Neural cell (in vitro differentiated cells): ENCODE results near the gene PDE4A.
A peak's percentile ranks its signal among the peaks of the same experiment; 100 is the strongest.

ENCODE experiments used
- CTCF ChIP-seq: fragments of 450-650 bp; IDR thresholded peaks from 2 replicates; pipeline ENCODE4 v1.5.1; 2014; ENCODE audit warnings: antibody characterized with exemption, mild to moderate bottlenecking, moderate library complexity; ENCODE audit not compliant: poor library complexity, severe bottlenecking
- EP300 ChIP-seq: fragments of 450-650 bp; conservative IDR thresholded peaks from 2 replicates; pipeline ENCODE4 v1.6.1; 2014; ENCODE audit warnings: antibody characterized with exemption, mild to moderate bottlenecking, moderate library complexity; ENCODE audit not compliant: poor library complexity, severe bottlenecking
- EZH2 ChIP-seq: fragments of 200-600, 300-800 bp; shearing (Covaris generic), sonication (generic); IDR thresholded peaks from 2 replicates; pipeline ENCODE4 v1.6.1; 2014; ENCODE audit warnings: antibody characterized with exemption, low read length, borderline replicate concordance, mild to moderate bottlenecking; ENCODE audit not compliant: insufficient read depth, poor library complexity, severe bottlenecking
- MXI1 ChIP-seq: fragments of 450-650 bp; conservative IDR thresholded peaks from 2 replicates; pipeline ENCODE4 v1.6.1; 2014; ENCODE audit warnings: antibody characterized with exemption, mild to moderate bottlenecking; ENCODE audit not compliant: poor library complexity, severe bottlenecking
- POLR2AphosphoS5 ChIP-seq: IDR thresholded peaks from 2 replicates; pipeline ENCODE4 v1.6.1; 2012
- REST ChIP-seq: IDR thresholded peaks from 2 replicates; pipeline ENCODE4 v1.6.1; 2012; ENCODE audit warnings: borderline replicate concordance
- TAF1 ChIP-seq: IDR thresholded peaks from 2 replicates; pipeline ENCODE4 v1.6.1; 2012; ENCODE audit warnings: low read depth

DNA sequence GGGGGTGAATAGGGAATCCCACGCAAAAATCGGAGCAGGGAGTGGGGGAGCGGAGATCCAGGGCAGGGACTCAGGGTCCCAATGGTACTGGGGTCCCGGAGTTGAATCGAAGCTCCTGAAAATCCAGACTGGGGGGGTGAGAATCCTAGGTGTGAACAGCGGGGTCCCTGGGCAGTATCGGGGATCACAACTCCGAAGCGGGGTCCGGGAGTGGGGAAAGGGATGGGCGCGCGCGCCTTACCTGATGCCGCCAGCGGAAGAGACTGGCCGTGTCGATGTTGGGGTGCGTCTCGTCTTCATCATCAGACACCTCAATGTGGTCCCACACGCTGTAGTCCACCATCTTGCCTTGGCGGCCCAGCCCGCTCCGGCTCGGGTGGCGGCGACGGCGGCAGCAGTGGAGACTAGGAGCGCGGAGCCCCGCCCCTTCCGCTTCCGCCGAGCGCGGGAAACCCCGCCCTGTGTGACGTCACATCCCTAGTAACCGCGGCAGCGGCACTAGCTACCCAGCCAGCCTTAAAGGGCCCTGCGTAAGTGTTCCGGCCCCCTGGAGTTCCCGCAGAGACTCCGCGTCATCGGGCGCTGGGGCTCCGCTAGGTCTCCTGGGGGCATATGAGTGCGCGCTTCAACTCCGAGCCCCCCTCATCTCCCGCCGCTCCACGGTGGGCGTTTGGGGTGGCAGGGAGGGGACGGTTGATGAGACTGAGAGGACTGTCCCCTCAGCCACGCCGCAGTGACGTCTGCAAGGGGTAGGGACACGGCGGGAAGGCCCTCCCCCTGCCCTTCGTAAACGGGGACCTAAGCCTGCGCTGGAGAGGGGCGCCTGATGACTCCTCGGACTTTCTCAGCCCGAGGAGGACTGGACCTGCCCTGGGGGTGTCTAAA, 17.0 kb upstream of the PDE4A start, which contains the start of gene CDC37:
- no peak for TF ChIP-seq CTCF
- TF ChIP-seq EP300, result no peak
- peak; percentile 95 for TF ChIP-seq POLR2AphosphoS5
- no peak for TF ChIP-seq TAF1
- no peak for TF ChIP-seq EZH2
- peak; percentile 92 for TF ChIP-seq MXI1
- TF ChIP-seq REST, result no peak
